HepG2 (cell line): ENCODE measurements around the gene TMEM97. TPM values are rescaled to one million over a fixed set of nuclear protein-coding genes. Genes with fewer than 3 reads are reported as not detected.

Experiments
- GABPA ChIP-seq, 2 experiments: IDR thresholded peaks; 2 replicates each; pipeline ENCODE4 v1.6.1; 2011 to 2016; ENCODE audit warnings: low read depth in 2 of 2, low read length in 1 of 2, missing biosample characterization in 1 of 2, missing genetic modification characterization in 1 of 2
- GATAD1 ChIP-seq: IDR thresholded peaks from 2 replicates; pipeline ENCODE4 v1.6.1; 2016; ENCODE audit warnings: missing genetic modification reagents, missing compliant biosample characterization
- HCFC1 ChIP-seq: fragments of 150-350 bp; IDR thresholded peaks from 2 replicates; pipeline ENCODE4 v1.6.1; 2014; ENCODE audit warnings: low read depth, low read length
- HOXA5 ChIP-seq: sonication (generic); formaldehyde crosslinking; IDR thresholded peaks from 2 replicates; pipeline ENCODE4 v1.4.0; 2020; ENCODE audit warnings: missing genetic modification reagents
- NR2F1 ChIP-seq, 2 experiments: fragments of 450-650 bp in 1 of 2; formaldehyde crosslinking in 1 of 2; IDR thresholded peaks; 2 replicates each; pipeline versions ENCODE4 v1.5.0 to v1.6.1; 2016 to 2020; ENCODE audit warnings: mild to moderate bottlenecking in 1 of 2, missing compliant biosample characterization in 1 of 2, missing genetic modification reagents in 1 of 2, moderate library complexity in 1 of 2
- PHF5A ChIP-seq: IDR thresholded peaks from one replicate; pipeline ENCODE4 v1.6.1; 2018; ENCODE audit warnings: low read depth, missing genetic modification reagents; ENCODE audit not compliant: unreplicated experiment
- TCF7 ChIP-seq: sonication (generic); IDR thresholded peaks from 2 replicates; pipeline ENCODE4 v1.6.1; 2016; ENCODE audit warnings: antibody characterized with exemption, low read depth
- XRCC5 ChIP-seq: fragments of 200-400 bp; formaldehyde crosslinking; optimal IDR thresholded peaks from 2 replicates; pipeline ENCODE3; 2017; ENCODE audit warnings: mild to moderate bottlenecking, low read length
- YY1 ChIP-seq: IDR thresholded peaks from 2 replicates; pipeline ENCODE4 v1.6.1; 2011; ENCODE audit warnings: low read length, low read depth, moderate library complexity, mild to moderate bottlenecking; ENCODE audit not compliant: insufficient read depth, insufficient replicate concordance
- ZBTB7A ChIP-seq: sonication (generic); formaldehyde crosslinking; IDR thresholded peaks from 2 replicates; pipeline ENCODE4 v1.8.0; 2022; ENCODE audit warnings: mild to moderate bottlenecking, missing genetic modification reagents
- ZKSCAN5 ChIP-seq: sonication (generic); formaldehyde crosslinking; IDR thresholded peaks from 2 replicates; pipeline ENCODE4 v1.5.1; 2020; ENCODE audit warnings: mild to moderate bottlenecking, missing genetic modification reagents
- ZNF124 ChIP-seq: sonication (generic); formaldehyde crosslinking; IDR thresholded peaks from 2 replicates; pipeline ENCODE4 v1.4.0; 2020; ENCODE audit warnings: missing genetic modification reagents
- ZNF564 ChIP-seq: sonication (generic); formaldehyde crosslinking; IDR thresholded peaks from 2 replicates; pipeline ENCODE4 v1.8.1; 2023; ENCODE audit warnings: mild to moderate bottlenecking, missing genetic modification reagents
- ZNF713 ChIP-seq: sonication (generic); formaldehyde crosslinking; IDR thresholded peaks from 2 replicates; pipeline ENCODE4 v1.4.0; 2020; ENCODE audit warnings: mild to moderate bottlenecking, missing genetic modification reagents
- polyA plus RNA-seq, 8 experiments: library from polyadenylated mRNA; depleted of rRNA in 3 of 8; stranded (reverse) in 7 of 8; unstranded in 1 of 8; fragments of >200 nt; fragmentation: Illumina TruSeq in 4 of 8; extraction: Trizol in 4 of 8; gene quantifications; 2 replicates each; pipeline versions ENCODE4 v1.2.1 to v1.2.3, GENCODE V29; 2011 to 2016; ENCODE audit warnings: low read depth in 4 of 8, missing spikeins in 1 of 8, mixed read lengths in 1 of 8; ENCODE audit not compliant: insufficient read depth in 1 of 8
- total RNA-seq, 5 experiments: library from RNA; depleted of rRNA; stranded (reverse); fragments of >200 nt; fragmentation: Illumina TruSeq; extraction: Trizol; gene quantifications; 2 replicates each; pipeline ENCODE4 v1.2.3, GENCODE V29; 2016; ENCODE audit warnings: low read depth in 1 of 5
- TF ChIP-seq, protein P1 (sequence below): sonication (generic); formaldehyde crosslinking; IDR thresholded peaks from 2 replicates; pipeline ENCODE4 v1.4.0; 2020; ENCODE audit warnings: low read depth, mild to moderate bottlenecking, missing genetic modification reagents
- TF ChIP-seq, protein P2 (sequence below): sonication (generic); formaldehyde crosslinking; IDR thresholded peaks from 2 replicates; pipeline ENCODE4 v1.5.1; 2020; ENCODE audit warnings: mild to moderate bottlenecking, missing genetic modification reagents, moderate library complexity
- TF ChIP-seq, protein P3 (sequence below): sonication (generic); formaldehyde crosslinking; IDR thresholded peaks from 2 replicates; pipeline ENCODE4 v1.9.0; 2022; ENCODE audit warnings: missing genetic modification reagents, mild to moderate bottlenecking, borderline replicate concordance
- TF ChIP-seq, protein P4 (sequence below): sonication (generic); formaldehyde crosslinking; IDR thresholded peaks from 2 replicates; pipeline ENCODE4 v1.5.0; 2020; ENCODE audit warnings: mild to moderate bottlenecking, low read depth, missing genetic modification reagents, borderline replicate concordance
- TF ChIP-seq, protein P5 (sequence below): sonication (generic); formaldehyde crosslinking; IDR thresholded peaks from 2 replicates; pipeline ENCODE4 v1.5.0; 2020; ENCODE audit warnings: missing genetic modification reagents, mild to moderate bottlenecking, borderline replicate concordance
- TF ChIP-seq, protein P6 (sequence below): sonication (generic); formaldehyde crosslinking; IDR thresholded peaks from 2 replicates; pipeline ENCODE4 v1.4.0; 2020; ENCODE audit warnings: missing genetic modification reagents, borderline replicate concordance

TMEM97 gene
- total and polyA plus RNA-seq, 2 of the 13 experiments (the other 11 are each of a cell fraction or from before 2014, with no cell fraction given): 69.6 to 137 TPM

DNA sequence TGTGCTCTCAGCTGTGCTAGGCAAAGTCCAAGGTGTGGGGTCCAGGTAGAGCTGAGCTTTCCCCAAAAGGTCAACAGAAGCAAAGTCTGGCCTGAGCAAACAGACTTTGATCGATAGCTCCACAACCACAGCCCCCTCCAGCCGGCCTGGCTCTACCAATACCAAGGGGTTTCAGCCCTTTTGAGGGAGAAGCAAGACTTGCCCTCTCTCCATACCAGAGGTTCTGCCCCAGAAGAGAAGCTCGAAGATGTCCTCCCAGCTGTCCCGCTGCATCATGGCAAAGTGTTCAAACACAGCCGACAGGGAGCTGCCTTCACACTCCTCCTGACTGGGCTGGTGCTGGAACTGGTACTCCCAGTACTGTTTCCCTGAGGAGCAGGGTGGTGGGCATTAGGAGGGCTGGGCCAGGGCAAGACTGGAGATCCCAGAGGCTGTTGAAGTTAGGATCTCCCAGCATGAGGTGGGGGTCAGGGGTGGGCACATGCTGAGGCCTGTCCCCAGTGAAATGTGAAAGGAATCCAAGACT, 49.4 kb downstream of the TMEM97 start (continued):
- TF ChIP-seq, protein P1, sequence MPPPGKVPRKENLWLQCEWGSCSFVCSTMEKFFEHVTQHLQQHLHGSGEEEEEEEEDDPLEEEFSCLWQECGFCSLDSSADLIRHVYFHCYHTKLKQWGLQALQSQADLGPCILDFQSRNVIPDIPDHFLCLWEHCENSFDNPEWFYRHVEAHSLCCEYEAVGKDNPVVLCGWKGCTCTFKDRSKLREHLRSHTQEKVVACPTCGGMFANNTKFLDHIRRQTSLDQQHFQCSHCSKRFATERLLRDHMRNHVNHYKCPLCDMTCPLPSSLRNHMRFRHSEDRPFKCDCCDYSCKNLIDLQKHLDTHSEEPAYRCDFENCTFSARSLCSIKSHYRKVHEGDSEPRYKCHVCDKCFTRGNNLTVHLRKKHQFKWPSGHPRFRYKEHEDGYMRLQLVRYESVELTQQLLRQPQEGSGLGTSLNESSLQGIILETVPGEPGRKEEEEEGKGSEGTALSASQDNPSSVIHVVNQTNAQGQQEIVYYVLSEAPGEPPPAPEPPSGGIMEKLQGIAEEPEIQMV (CRISPR knock-in tag): 0 out of 2 replicates have a peak, but pooled peaks have one; percentile 18
- TF ChIP-seq XRCC5: no peak
- 0 out of 2 replicates have a peak, but pooled peaks have one; percentile 11 for TF ChIP-seq ZNF564 (CRISPR knock-in tag)
- TF ChIP-seq, protein P2, sequence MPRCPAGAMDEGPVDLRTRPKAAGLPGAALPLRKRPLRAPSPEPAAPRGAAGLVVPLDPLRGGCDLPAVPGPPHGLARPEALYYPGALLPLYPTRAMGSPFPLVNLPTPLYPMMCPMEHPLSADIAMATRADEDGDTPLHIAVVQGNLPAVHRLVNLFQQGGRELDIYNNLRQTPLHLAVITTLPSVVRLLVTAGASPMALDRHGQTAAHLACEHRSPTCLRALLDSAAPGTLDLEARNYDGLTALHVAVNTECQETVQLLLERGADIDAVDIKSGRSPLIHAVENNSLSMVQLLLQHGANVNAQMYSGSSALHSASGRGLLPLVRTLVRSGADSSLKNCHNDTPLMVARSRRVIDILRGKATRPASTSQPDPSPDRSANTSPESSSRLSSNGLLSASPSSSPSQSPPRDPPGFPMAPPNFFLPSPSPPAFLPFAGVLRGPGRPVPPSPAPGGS (CRISPR knock-in tag): no peak
- TF ChIP-seq ZBTB7A: peak; percentile 91
- TF ChIP-seq HOXA5: peak; percentile 97
- TF ChIP-seq, protein P3, sequence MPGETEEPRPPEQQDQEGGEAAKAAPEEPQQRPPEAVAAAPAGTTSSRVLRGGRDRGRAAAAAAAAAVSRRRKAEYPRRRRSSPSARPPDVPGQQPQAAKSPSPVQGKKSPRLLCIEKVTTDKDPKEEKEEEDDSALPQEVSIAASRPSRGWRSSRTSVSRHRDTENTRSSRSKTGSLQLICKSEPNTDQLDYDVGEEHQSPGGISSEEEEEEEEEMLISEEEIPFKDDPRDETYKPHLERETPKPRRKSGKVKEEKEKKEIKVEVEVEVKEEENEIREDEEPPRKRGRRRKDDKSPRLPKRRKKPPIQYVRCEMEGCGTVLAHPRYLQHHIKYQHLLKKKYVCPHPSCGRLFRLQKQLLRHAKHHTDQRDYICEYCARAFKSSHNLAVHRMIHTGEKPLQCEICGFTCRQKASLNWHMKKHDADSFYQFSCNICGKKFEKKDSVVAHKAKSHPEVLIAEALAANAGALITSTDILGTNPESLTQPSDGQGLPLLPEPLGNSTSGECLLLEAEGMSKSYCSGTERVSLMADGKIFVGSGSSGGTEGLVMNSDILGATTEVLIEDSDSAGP (CRISPR knock-in tag): peak; percentile 79
- peak; percentile 60 for TF ChIP-seq TCF7
- TF ChIP-seq ZKSCAN5 (CRISPR knock-in tag): no peak
- no peak for TF ChIP-seq HCFC1
- TF ChIP-seq, protein P4, sequence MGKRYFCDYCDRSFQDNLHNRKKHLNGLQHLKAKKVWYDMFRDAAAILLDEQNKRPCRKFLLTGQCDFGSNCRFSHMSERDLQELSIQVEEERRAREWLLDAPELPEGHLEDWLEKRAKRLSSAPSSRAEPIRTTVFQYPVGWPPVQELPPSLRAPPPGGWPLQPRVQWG (CRISPR knock-in tag): no peak
- TF ChIP-seq YY1: peak; percentile 39
- TF ChIP-seq ZNF124: no peak
- TF ChIP-seq, protein P5, sequence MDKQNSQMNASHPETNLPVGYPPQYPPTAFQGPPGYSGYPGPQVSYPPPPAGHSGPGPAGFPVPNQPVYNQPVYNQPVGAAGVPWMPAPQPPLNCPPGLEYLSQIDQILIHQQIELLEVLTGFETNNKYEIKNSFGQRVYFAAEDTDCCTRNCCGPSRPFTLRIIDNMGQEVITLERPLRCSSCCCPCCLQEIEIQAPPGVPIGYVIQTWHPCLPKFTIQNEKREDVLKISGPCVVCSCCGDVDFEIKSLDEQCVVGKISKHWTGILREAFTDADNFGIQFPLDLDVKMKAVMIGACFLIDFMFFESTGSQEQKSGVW (CRISPR knock-in tag): no peak
- TF ChIP-seq ZNF713 (CRISPR knock-in tag): peak; percentile 71; the same call in 1 of the 2 replicates
- TF ChIP-seq NR2F1 (CRISPR knock-in tag; IDR thresholded peaks at IDR 0.05): peak; percentile 89 to 93
- TF ChIP-seq, protein P6, sequence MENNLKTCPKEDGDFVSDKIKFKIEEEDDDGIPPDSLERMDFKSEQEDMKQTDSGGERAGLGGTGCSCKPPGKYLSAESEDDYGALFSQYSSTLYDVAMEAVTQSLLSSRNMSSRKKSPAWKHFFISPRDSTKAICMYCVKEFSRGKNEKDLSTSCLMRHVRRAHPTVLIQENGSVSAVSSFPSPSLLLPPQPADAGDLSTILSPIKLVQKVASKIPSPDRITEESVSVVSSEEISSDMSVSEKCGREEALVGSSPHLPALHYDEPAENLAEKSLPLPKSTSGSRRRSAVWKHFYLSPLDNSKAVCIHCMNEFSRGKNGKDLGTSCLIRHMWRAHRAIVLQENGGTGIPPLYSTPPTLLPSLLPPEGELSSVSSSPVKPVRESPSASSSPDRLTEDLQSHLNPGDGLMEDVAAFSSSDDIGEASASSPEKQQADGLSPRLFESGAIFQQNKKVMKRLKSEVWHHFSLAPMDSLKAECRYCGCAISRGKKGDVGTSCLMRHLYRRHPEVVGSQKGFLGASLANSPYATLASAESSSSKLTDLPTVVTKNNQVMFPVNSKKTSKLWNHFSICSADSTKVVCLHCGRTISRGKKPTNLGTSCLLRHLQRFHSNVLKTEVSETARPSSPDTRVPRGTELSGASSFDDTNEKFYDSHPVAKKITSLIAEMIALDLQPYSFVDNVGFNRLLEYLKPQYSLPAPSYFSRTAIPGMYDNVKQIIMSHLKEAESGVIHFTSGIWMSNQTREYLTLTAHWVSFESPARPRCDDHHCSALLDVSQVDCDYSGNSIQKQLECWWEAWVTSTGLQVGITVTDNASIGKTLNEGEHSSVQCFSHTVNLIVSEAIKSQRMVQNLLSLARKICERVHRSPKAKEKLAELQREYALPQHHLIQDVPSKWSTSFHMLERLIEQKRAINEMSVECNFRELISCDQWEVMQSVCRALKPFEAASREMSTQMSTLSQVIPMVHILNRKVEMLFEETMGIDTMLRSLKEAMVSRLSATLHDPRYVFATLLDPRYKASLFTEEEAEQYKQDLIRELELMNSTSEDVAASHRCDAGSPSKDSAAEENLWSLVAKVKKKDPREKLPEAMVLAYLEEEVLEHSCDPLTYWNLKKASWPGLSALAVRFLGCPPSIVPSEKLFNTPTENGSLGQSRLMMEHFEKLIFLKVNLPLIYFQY (CRISPR knock-in tag): peak; percentile 71; the same call in 1 of the 2 replicates
- TF ChIP-seq PHF5A (CRISPR knock-in tag): peak; percentile 85
- peak; percentile 73 for TF ChIP-seq GATAD1 (CRISPR knock-in tag)
- no peak for TF ChIP-seq GABPA (IDR thresholded peaks at IDR 0.05; ENCODE audit: low read depth, low read length)
- TF ChIP-seq GABPA (CRISPR knock-in tag; IDR thresholded peaks at IDR 0.05; ENCODE audit: low read depth): peak; percentile 75
